WTC11 (cell line): Measurements from ENCODE around the gene KDM3B.

Experiments used
- CBFB ChIP-seq: sonication (generic); formaldehyde crosslinking; IDR thresholded peaks from 2 replicates; pipeline ENCODE4 v1.8.1; 2022; ENCODE audit warnings: mild to moderate bottlenecking, low read depth, missing genetic modification reagents
- GABPB1 ChIP-seq: sonication (generic); formaldehyde crosslinking; IDR thresholded peaks from 2 replicates; pipeline ENCODE4 v1.8.1; 2023; ENCODE audit warnings: mild to moderate bottlenecking, missing genetic modification reagents
- NR3C1 ChIP-seq: sonication (generic); formaldehyde crosslinking; conservative IDR thresholded peaks from 2 replicates; pipeline ENCODE4 v1.8.1; 2023; ENCODE audit warnings: low read depth, mild to moderate bottlenecking, missing genetic modification reagents
- TF ChIP-seq, protein P1 (sequence below): fragments of 200-600 bp; IDR thresholded peaks from 2 replicates; pipeline ENCODE4 v1.8.0; 2022; ENCODE audit warnings: antibody characterized with exemption

DNA sequence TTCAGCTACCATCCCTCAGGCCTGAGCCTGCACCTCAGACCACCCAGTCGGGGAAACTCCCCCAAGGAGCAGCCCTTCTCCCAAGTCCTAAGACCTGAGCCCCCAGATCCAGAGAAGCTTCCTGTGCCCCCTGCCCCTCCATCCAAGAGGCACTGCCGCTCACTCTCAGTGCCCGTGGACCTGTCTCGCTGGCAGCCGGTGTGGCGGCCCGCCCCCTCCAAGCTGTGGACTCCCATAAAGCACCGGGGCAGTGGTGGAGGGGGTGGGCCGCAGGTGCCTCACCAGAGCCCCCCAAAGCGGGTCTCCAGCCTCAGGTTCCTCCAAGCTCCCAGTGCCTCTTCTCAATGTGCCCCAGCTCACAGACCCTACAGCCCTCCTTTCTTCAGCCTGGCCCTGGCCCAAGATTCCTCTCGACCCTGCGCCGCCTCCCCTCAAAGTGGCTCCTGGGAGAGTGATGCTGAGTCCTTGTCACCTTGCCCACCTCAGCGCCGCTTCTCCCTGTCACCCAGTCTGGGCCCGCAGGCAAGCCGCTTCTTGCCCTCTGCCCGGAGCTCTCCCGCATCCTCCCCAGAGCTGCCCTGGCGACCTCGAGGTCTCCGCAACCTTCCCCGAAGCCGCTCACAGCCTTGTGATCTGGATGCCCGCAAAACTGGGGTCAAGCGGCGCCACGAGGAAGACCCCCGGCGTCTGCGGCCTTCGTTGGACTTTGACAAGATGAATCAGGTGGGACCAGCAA lies 7.4 kb upstream of the KDM3B start:
- no peak for TF ChIP-seq NR3C1 (CRISPR knock-in tag)
- TF ChIP-seq, protein P1, sequence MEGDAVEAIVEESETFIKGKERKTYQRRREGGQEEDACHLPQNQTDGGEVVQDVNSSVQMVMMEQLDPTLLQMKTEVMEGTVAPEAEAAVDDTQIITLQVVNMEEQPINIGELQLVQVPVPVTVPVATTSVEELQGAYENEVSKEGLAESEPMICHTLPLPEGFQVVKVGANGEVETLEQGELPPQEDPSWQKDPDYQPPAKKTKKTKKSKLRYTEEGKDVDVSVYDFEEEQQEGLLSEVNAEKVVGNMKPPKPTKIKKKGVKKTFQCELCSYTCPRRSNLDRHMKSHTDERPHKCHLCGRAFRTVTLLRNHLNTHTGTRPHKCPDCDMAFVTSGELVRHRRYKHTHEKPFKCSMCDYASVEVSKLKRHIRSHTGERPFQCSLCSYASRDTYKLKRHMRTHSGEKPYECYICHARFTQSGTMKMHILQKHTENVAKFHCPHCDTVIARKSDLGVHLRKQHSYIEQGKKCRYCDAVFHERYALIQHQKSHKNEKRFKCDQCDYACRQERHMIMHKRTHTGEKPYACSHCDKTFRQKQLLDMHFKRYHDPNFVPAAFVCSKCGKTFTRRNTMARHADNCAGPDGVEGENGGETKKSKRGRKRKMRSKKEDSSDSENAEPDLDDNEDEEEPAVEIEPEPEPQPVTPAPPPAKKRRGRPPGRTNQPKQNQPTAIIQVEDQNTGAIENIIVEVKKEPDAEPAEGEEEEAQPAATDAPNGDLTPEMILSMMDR = no peak
- TF ChIP-seq CBFB = no peak
- TF ChIP-seq GABPB1 (CRISPR knock-in tag) = no peak
